NCI-H2081 (cell line): ENCODE measurements around the gene ESR1.
"Not testable (repeated sequence)": the region's sequence is repeated elsewhere in the genome, so short reads cannot be mapped to it uniquely, and the experiment has no call there.

Source experiments
- DNase-seq, 2 experiments: peaks; one replicate each; lab custom pipeline; 2025; lab: John Stamatoyannopoulos, UW

Gene ESR1

GRCh38 chr6:152135755-152136448 lies 328.4 kb downstream of the ESR1 start:
- DNase-seq = peak in 1 of 2 experiments; percentile 53

- DNase-seq = peak in 1 of 2 experiments; percentile 2
Measured at GRCh38 chr6:152136449-152136825, 329.0 kb downstream of the ESR1 start.

- not testable (repeated sequence) for DNase-seq
Measured at GRCh38 chr6:152138344-152138743, 330.9 kb downstream of the ESR1 start.

- DNase-seq = no peak
Measured at GRCh38 chr6:152142105-152142504, 334.6 kb downstream of the ESR1 start.

- no peak for DNase-seq
Measured at GRCh38 chr6:152143359-152143758, 335.9 kb downstream of the ESR1 start.

GRCh38 chr6:152146385-152146784 lies 338.9 kb downstream of the ESR1 start:
- DNase-seq = no peak

GRCh38 chr6:152147269-152147668 lies 339.8 kb downstream of the ESR1 start:
- DNase-seq = no peak

- no peak for DNase-seq
Measured at GRCh38 chr6:152148412-152148811, 340.9 kb downstream of the ESR1 start.

- DNase-seq = no peak
Measured at GRCh38 chr6:152150196-152150595, 342.7 kb downstream of the ESR1 start.

- no peak for DNase-seq
Measured at GRCh38 chr6:152151920-152152319, 344.4 kb downstream of the ESR1 start.

- no peak for DNase-seq
Measured at GRCh38 chr6:152154559-152155356, 347.3 kb downstream of the ESR1 start.

- DNase-seq = no peak
Measured at GRCh38 chr6:152155792-152156191, 348.3 kb downstream of the ESR1 start.

- no peak for DNase-seq
Measured at GRCh38 chr6:152160346-152160745, 352.9 kb downstream of the ESR1 start.

- DNase-seq = no peak
Measured at GRCh38 chr6:152161501-152161900, 354.0 kb downstream of the ESR1 start.

GRCh38 chr6:152164957-152165356 lies 357.5 kb downstream of the ESR1 start:
- no peak for DNase-seq

GRCh38 chr6:152166497-152166896 lies 359.0 kb downstream of the ESR1 start:
- no peak for DNase-seq

GRCh38 chr6:152166897-152167296 lies 359.4 kb downstream of the ESR1 start:
- DNase-seq = no peak

- no peak for DNase-seq
Measured at GRCh38 chr6:152167641-152168603, 360.4 kb downstream of the ESR1 start.

- DNase-seq = no peak
Measured at GRCh38 chr6:152170313-152170701, 362.8 kb downstream of the ESR1 start.

- DNase-seq = no peak
Measured at GRCh38 chr6:152170702-152171667, 363.5 kb downstream of the ESR1 start.

- DNase-seq = no peak
Measured at GRCh38 chr6:152173321-152173720, 365.8 kb downstream of the ESR1 start.
